ENCODE measurements around the gene CNIH4. TPM values are rescaled to one million over a fixed set of nuclear protein-coding genes. Genes with fewer than 3 reads are reported as not detected.
A peak's percentile ranks its signal among the peaks of the same experiment; 100 is the strongest.

Gene CNIH4
- total and polyA plus RNA-seq, 4 donors: 11.9 to 40.2 (median 29.2) TPM

- TF ChIP-seq SP1 (IDR thresholded peaks at IDR 0.05) (no peak), RAD21 (IDR thresholded peaks at IDR 0.05) (no peak), YY1 (IDR thresholded peaks at IDR 0.05) (no peak), ZBTB33 (IDR thresholded peaks at IDR 0.05) (no peak), CTCF (IDR thresholded peaks at IDR 0.05; ENCODE audit: low read depth, low read length, missing input control) (no peak), ATF3 (IDR thresholded peaks at IDR 0.05) (no peak)
- no peak for DNase-seq (ENCODE audit: low spot score)
- Histone ChIP-seq H3K4me1 (ENCODE audit: control insufficient read depth in 4 of 4, insufficient read depth in 4 of 4, low read length in 3 of 4) (peaks cover 0 to 10% (median 4%) of the 10 kb centered on the region in 4 donors), H3K9me3 (ENCODE audit: control insufficient read depth in 4 of 4, low read length in 3 of 4) (no peaks in the 10 kb centered on the region), H3K27me3 (ENCODE audit: control insufficient read depth in 4 of 4, insufficient read depth in 4 of 4, low read length in 3 of 4) (no peaks in the 10 kb centered on the region), H3K27ac (ENCODE audit: low read depth in 1 of 2, low read length in 2 of 2) (no peak overlapping the region), H3K36me3 (ENCODE audit: control insufficient read depth in 4 of 4, insufficient read depth in 3 of 4, low read depth in 1 of 4, low read length in 3 of 4) (no peaks in the 10 kb centered on the region), H3K4me3 (ENCODE audit: low read depth in 1 of 3, low read length in 3 of 3) (no peak overlapping the region), H3K9ac (ENCODE audit: low read depth in 1 of 2, low read length in 2 of 2) (no peak overlapping the region)
- WGBS: 73% methylated on average over 5 of the region's 5 CpGs
Measured at GRCh38 chr1:224353975-224354925, 2.4 kb upstream of the CNIH4 start.

GRCh38 chr1:224357626-224358124 lies 996 bp downstream of the CNIH4 start:
- H3K4me3 ChIP-seq (ENCODE audit: low read depth in 1 of 3, low read length in 3 of 3): peak overlapping the region; percentile 76 to 96 (median 95)
- peak overlapping the region in 1 of 2 donors; percentile 29 for H3K9ac ChIP-seq (ENCODE audit: low read depth in 1 of 2, low read length in 2 of 2)
- DNase-seq (ENCODE audit: low spot score): no peak
- TF ChIP-seq GABPA (IDR thresholded peaks at IDR 0.05 in 1 of 2, conservative IDR thresholded peaks at IDR 0.05 in 1 of 2): no peak
- no peak for TF ChIP-seq JUND (IDR thresholded peaks at IDR 0.05)
- peak; percentile 75 for TF ChIP-seq YY1 (IDR thresholded peaks at IDR 0.05)
- no peak for TF ChIP-seq HNF4A (conservative IDR thresholded peaks at IDR 0.05)
- TF ChIP-seq TAF1 (conservative IDR thresholded peaks at IDR 0.05): no peak
- TF ChIP-seq SP1 (IDR thresholded peaks at IDR 0.05): no peak
- no peak for TF ChIP-seq FOXA2 (IDR thresholded peaks at IDR 0.05)
- H3K27ac ChIP-seq (ENCODE audit: low read depth in 1 of 2, low read length in 2 of 2): peak overlapping the region; percentile 55 to 87
- peaks cover 0 to 10% (median 4%) of the 10 kb centered on the region in 4 donors for H3K4me1 ChIP-seq (ENCODE audit: control insufficient read depth in 4 of 4, insufficient read depth in 4 of 4, low read length in 3 of 4)
- WGBS: 21% methylated on average over 9 of the region's 9 CpGs
- H3K27me3 ChIP-seq (ENCODE audit: control insufficient read depth in 4 of 4, insufficient read depth in 4 of 4, low read length in 3 of 4): no peaks in the 10 kb centered on the region
- H3K9me3 ChIP-seq (ENCODE audit: control insufficient read depth in 4 of 4, low read length in 3 of 4): no peaks in the 10 kb centered on the region
- no peaks in the 10 kb centered on the region for H3K36me3 ChIP-seq (ENCODE audit: control insufficient read depth in 4 of 4, insufficient read depth in 3 of 4, low read depth in 1 of 4, low read length in 3 of 4)

- no peak overlapping the region for H3K4me3 ChIP-seq (ENCODE audit: low read depth in 1 of 3, low read length in 3 of 3)
- WGBS: 77% methylated on average over 4 of the region's 4 CpGs
- H3K9me3 ChIP-seq (ENCODE audit: control insufficient read depth in 4 of 4, low read length in 3 of 4): no peaks in the 10 kb centered on the region
- no peaks in the 10 kb centered on the region for H3K27me3 ChIP-seq (ENCODE audit: control insufficient read depth in 4 of 4, insufficient read depth in 4 of 4, low read length in 3 of 4)
- no peaks in the 10 kb centered on the region for H3K36me3 ChIP-seq (ENCODE audit: control insufficient read depth in 4 of 4, insufficient read depth in 3 of 4, low read depth in 1 of 4, low read length in 3 of 4)
- no peak overlapping the region for H3K27ac ChIP-seq (ENCODE audit: low read depth in 1 of 2, low read length in 2 of 2)
- no peak for DNase-seq (ENCODE audit: low spot score)
- no peak overlapping the region for H3K9ac ChIP-seq (ENCODE audit: low read depth in 1 of 2, low read length in 2 of 2)
- peaks cover 0 to 10% (median 4%) of the 10 kb centered on the region in 4 donors for H3K4me1 ChIP-seq (ENCODE audit: control insufficient read depth in 4 of 4, insufficient read depth in 4 of 4, low read length in 3 of 4)
- no peak for TF ChIP-seq GABPA (IDR thresholded peaks at IDR 0.05 in 1 of 2, conservative IDR thresholded peaks at IDR 0.05 in 1 of 2)
- TF ChIP-seq YY1 (IDR thresholded peaks at IDR 0.05): no peak
- TF ChIP-seq SP1 (IDR thresholded peaks at IDR 0.05): no peak
- no peak for TF ChIP-seq HNF4G (IDR thresholded peaks at IDR 0.05)
- no peak for TF ChIP-seq JUND (IDR thresholded peaks at IDR 0.05)
- no peak for TF ChIP-seq TAF1 (conservative IDR thresholded peaks at IDR 0.05)
- TF ChIP-seq CTCF (IDR thresholded peaks at IDR 0.05; ENCODE audit: low read depth, low read length, missing input control): no peak
- no peak for TF ChIP-seq EGR1 (IDR thresholded peaks at IDR 0.05; ENCODE audit: low read depth in 2 of 2)
- no peak for TF ChIP-seq NR2F2 (IDR thresholded peaks at IDR 0.05)
- TF ChIP-seq MAX (IDR thresholded peaks at IDR 0.05): no peak
- no peak for TF ChIP-seq HNF4A (conservative IDR thresholded peaks at IDR 0.05)
- no peak for TF ChIP-seq ZBTB33 (IDR thresholded peaks at IDR 0.05)
- no peak for TF ChIP-seq RAD21 (IDR thresholded peaks at IDR 0.05)
- no peak for TF ChIP-seq FOXA2 (IDR thresholded peaks at IDR 0.05)
Measured at GRCh38 chr1:224358237-224358636, 1.6 kb downstream of the CNIH4 start.
